Fibroblast of the aortic adventitia (primary cell): Measurements from ENCODE around the gene IQCE. TPM values are rescaled to one million over a fixed set of nuclear protein-coding genes. Genes with fewer than 3 reads are reported as not detected.

ENCODE experiments used
- DNase-seq: peaks from one replicate; pipeline ENCODE4 v3.0.0-alpha.2; 2010; ENCODE audit warnings: low read depth
- H3K4me3 ChIP-seq: 2 replicates; pipeline ENCODE4 v1.5.1; 2011; ENCODE audit warnings: low read depth, mild to moderate bottlenecking, control low read depth, low read length, moderate library complexity
- CTCF ChIP-seq: IDR thresholded peaks from 2 replicates; pipeline ENCODE4 v1.5.1; 2011; ENCODE audit warnings: mild to moderate bottlenecking, low read length, control low read depth, inconsistent platforms; ENCODE audit not compliant: insufficient read depth
- total RNA-seq: library from RNA; depleted of rRNA; stranded (reverse); fragments of >200 nt; gene quantifications from 2 replicates; pipeline ENCODE4 v1.2.3, GENCODE V29; 2012; ENCODE audit warnings: low replicate concordance

Gene IQCE
- total RNA-seq, 1 donor = 14.0 TPM

GRCh38 chr7:2623698-2624014, 64.9 kb downstream of the IQCE start:
- TF ChIP-seq CTCF = no peak
- DNase-seq = no peak
- no peak overlapping the region for H3K4me3 ChIP-seq

- no peak overlapping the region for H3K4me3 ChIP-seq
- DNase-seq = no peak
- TF ChIP-seq CTCF = no peak
Measured at GRCh38 chr7:2624293-2624886, 65.6 kb downstream of the IQCE start.

- H3K4me3 ChIP-seq = no peak overlapping the region
- peak; percentile 96 for DNase-seq
- TF ChIP-seq CTCF = no peak
Measured at GRCh38 chr7:2626498-2627117, 67.8 kb downstream of the IQCE start.

- DNase-seq = no peak
- no peak overlapping the region for H3K4me3 ChIP-seq
- TF ChIP-seq CTCF = no peak
Measured at GRCh38 chr7:2627258-2628129, 68.7 kb downstream of the IQCE start.

- TF ChIP-seq CTCF = no peak
- no peak for DNase-seq
- H3K4me3 ChIP-seq = no peak overlapping the region
Measured at GRCh38 chr7:2628130-2628482, 69.3 kb downstream of the IQCE start.

- no peak for DNase-seq
Measured at GRCh38 chr7:2628891-2629290, 70.1 kb downstream of the IQCE start.

More at GRCh38 chr7:2628891-2629290, 70.1 kb downstream of the IQCE start:
- no peak overlapping the region for H3K4me3 ChIP-seq
- no peak for TF ChIP-seq CTCF
